BLaER1 (cell line): ENCODE measurements around the gene MESD.

Experiments used
- H3K27ac ChIP-seq: shearing (Covaris generic); formaldehyde crosslinking; 2 replicates; pipeline ENCODE4 v1.8.1; 2022
- H3K27me3 ChIP-seq: shearing (Covaris generic); formaldehyde crosslinking; 2 replicates; pipeline ENCODE4 v1.8.1; 2022
- H3K36me3 ChIP-seq: shearing (Covaris generic); formaldehyde crosslinking; 2 replicates; pipeline ENCODE4 v1.8.1; 2022
- H3K4me1 ChIP-seq: shearing (Covaris generic); formaldehyde crosslinking; 2 replicates; pipeline ENCODE4 v1.8.1; 2022
- H3K4me2 ChIP-seq: shearing (Covaris generic); formaldehyde crosslinking; 2 replicates; pipeline ENCODE4 v1.8.1; 2022
- H3K4me3 ChIP-seq: shearing (Covaris generic); formaldehyde crosslinking; 2 replicates; pipeline ENCODE4 v1.8.1; 2022
- H3K9ac ChIP-seq: shearing (Covaris generic); formaldehyde crosslinking; 2 replicates; pipeline ENCODE4 v1.8.1; 2022
- H3K9me3 ChIP-seq: shearing (Covaris generic); formaldehyde crosslinking; 2 replicates; pipeline ENCODE4 v1.8.1; 2022
- H4K20me1 ChIP-seq: shearing (Covaris generic); formaldehyde crosslinking; 2 replicates; pipeline ENCODE4 v1.8.1; 2022
- Cebpa-rat ChIP-seq: shearing (Covaris generic); IDR thresholded peaks from 2 replicates; pipeline ENCODE4 v1.8.1; 2022

MESD gene

DNA sequence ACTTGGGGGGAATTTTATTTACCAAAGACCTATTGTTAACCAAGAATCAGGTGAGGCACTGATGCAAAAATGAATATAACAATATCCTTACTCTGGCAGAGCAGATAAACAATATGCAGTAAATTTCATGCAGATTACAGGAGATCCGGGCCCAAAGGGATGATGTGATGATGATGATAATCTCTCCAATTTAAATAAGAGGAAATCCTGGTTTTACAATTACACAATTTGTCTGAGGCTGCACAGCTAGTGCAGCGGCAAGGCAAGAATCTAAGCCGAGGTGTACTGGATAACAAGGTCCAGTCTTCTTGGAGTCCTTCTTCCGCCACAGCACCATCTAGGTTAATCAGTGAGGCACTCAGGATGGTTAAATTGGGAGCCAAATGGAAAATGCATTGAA, 2.4 kb upstream of the MESD start:
- no peak for TF ChIP-seq Cebpa-rat

GRCh38 chr15:80991421-80991820, 1.8 kb upstream of the MESD start:
- Histone ChIP-seq H3K36me3 (0 out of 2 replicates have a peak, but pooled peaks cover 3% of the 10 kb centered on the region), H3K9me3 (0 out of 2 replicates have a peak, but pooled peaks cover 3% of the 10 kb centered on the region), H3K27me3 (no peaks in the 10 kb centered on the region), H3K4me2 (peak overlapping the region; percentile 77), H4K20me1 (peaks cover 27% of the 10 kb centered on the region), H3K4me1 (peaks cover 46% of the 10 kb centered on the region), H3K9ac (no peak overlapping the region), H3K4me3 (no peak overlapping the region), H3K27ac (no peak overlapping the region)
- TF ChIP-seq Cebpa-rat: no peak

More for the DNA sequence above, 2.4 kb upstream of the MESD start:
- no peaks in the 10 kb centered on the region for H3K27me3 ChIP-seq
- 0 out of 2 replicates have a peak, but pooled peaks cover 3% of the 10 kb centered on the region for H3K36me3 ChIP-seq
- H3K4me3 ChIP-seq: no peak overlapping the region
- H3K9me3 ChIP-seq: 0 out of 2 replicates have a peak, but pooled peaks cover 6% of the 10 kb centered on the region
- H4K20me1 ChIP-seq: peaks cover 21% of the 10 kb centered on the region
- H3K4me1 ChIP-seq: peaks cover 40% of the 10 kb centered on the region
- H3K9ac ChIP-seq: no peak overlapping the region
- H3K27ac ChIP-seq: no peak overlapping the region
- H3K4me2 ChIP-seq: no peak overlapping the region

DNA sequence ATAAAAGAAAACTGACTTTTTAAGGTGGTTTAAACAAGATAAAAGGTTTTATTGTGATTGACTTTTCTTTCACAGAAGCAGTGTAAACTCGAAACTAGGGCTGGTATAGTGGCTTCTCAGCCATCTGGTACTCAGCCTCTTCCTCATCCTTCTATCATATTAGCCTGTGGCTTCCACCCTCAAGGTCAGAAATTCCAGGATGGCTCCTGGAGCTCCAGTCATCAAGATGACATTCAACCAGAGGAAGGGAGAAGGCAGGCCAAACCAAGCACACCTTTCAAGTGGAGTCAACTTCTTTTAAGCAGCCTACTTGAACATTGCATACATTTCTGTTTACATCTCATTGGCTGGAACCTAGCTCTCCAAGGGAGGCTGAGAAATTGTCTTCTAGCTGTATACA, 1.3 kb upstream of the MESD start:
- Histone ChIP-seq H3K27me3 (no peaks in the 10 kb centered on the region), H3K36me3 (0 out of 2 replicates have a peak, but pooled peaks cover 3% of the 10 kb centered on the region), H3K4me3 (no peak overlapping the region), H3K27ac (no peak overlapping the region), H3K4me2 (peak overlapping the region; percentile 77; the same call in 1 of the 2 replicates), H4K20me1 (peaks cover 32% of the 10 kb centered on the region), H3K9ac (no peak overlapping the region), H3K4me1 (peaks cover 49% of the 10 kb centered on the region), H3K9me3 (no peaks in the 10 kb centered on the region)
- TF ChIP-seq Cebpa-rat: no peak

DNA sequence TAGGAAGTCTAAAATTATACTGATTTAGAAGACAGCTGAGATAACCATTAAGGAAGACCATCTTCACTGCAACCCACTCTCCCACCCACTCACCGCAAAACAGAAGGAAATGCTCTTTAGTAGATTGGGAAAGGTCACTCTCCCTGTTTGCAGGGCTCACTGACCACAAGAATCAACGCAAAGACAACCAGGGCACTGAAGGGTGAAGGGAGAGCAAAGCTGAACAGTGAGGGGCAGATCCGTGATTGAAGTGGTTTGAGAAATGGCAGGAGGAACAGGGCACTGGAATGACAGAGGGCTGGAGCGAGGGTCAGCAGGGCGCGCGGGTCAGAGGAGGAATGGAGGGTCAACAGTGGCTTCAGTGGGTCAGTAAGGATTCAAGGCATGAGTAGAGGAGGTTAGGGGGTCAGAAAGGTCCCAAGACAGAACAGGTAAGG, 520 bp downstream of the MESD start:
- peak overlapping the region; percentile 94 for H3K4me3 ChIP-seq
- peak overlapping the region; percentile 93 for H3K9ac ChIP-seq
- peak overlapping the region; percentile 92 for H3K27ac ChIP-seq
- peaks cover 50% of the 10 kb centered on the region for H4K20me1 ChIP-seq
- peaks cover 65% of the 10 kb centered on the region for H3K4me1 ChIP-seq
- peak overlapping the region; percentile 99 for H3K4me2 ChIP-seq
- H3K9me3 ChIP-seq: no peaks in the 10 kb centered on the region
- no peak for TF ChIP-seq Cebpa-rat
- peaks cover 13% of the 10 kb centered on the region; the same call in 1 of the 2 replicates for H3K36me3 ChIP-seq
- no peaks in the 10 kb centered on the region for H3K27me3 ChIP-seq

DNA sequence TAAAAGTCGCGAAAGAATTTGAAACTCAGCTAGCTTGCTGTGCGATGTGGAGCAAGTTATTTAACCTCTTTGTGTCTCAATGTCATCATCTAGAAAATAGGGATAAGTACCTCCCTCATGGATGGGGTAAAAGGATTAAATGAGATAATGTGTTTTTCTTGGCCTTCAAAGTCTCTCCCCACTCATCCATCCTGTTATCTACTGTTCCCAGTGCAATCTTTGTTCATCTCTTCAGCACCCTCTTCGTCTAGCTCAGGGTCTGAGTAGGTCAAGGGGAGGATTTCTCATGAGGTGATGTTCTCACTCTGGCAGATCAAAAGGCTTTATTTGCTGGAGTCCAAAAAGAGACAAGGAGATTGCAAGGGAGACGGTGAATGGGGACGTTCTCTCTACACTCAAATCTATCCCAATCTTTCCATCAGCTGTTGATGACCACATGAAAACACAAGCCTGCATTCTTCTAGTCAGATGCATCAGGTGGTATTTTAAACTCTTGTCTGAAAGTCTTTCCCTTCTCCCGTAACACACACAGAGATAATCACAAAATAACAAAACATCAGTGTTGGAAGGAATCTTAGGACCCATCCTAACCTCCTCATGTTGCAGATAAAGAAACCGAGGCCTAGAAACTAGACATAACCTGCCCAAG, 1.3 kb downstream of the MESD start:
- Histone ChIP-seq H4K20me1 (peaks cover 58% of the 10 kb centered on the region), H3K27me3 (no peaks in the 10 kb centered on the region), H3K4me1 (peaks cover 65% of the 10 kb centered on the region), H3K9ac (peak overlapping the region; percentile 93), H3K27ac (peak overlapping the region; percentile 92), H3K36me3 (peaks cover 16% of the 10 kb centered on the region; the same call in 1 of the 2 replicates), H3K4me3 (peak overlapping the region; percentile 94), H3K4me2 (peak overlapping the region; percentile 99), H3K9me3 (no peaks in the 10 kb centered on the region)
- TF ChIP-seq Cebpa-rat: no peak

GRCh38 chr15:80986487-80986886, 3.1 kb downstream of the MESD start:
- H3K27me3 ChIP-seq: no peaks in the 10 kb centered on the region
- H3K9ac ChIP-seq: no peak overlapping the region
- H3K27ac ChIP-seq: no peak overlapping the region
- TF ChIP-seq Cebpa-rat: no peak
- H3K4me3 ChIP-seq: no peak overlapping the region
- peaks cover 76% of the 10 kb centered on the region for H4K20me1 ChIP-seq
- no peaks in the 10 kb centered on the region for H3K9me3 ChIP-seq
- H3K36me3 ChIP-seq: peaks cover 34% of the 10 kb centered on the region
- H3K4me1 ChIP-seq: peaks cover 60% of the 10 kb centered on the region
- peak overlapping the region; percentile 99; the same call in 1 of the 2 replicates for H3K4me2 ChIP-seq

DNA sequence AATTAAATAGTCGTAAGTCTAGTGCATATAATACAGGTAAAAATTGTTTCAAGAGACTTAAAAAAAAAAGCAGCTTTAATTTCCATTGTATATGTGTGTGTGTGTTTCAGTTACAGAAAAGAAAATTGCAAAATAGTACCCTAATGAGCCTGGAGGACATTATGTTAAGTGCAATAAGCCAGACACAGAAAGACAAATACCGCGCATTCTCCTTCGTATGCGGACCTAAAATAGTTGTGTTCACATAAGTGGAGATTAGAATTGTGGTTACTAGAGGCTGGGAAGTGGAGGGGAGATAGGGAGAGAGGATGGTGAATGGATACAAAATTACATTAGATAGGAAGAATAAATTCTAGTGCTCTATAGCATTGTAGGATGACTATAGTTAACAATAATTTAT, 3.6 kb downstream of the MESD start:
- Histone ChIP-seq H4K20me1 (peaks cover 76% of the 10 kb centered on the region), H3K9me3 (no peaks in the 10 kb centered on the region), H3K4me1 (peaks cover 55% of the 10 kb centered on the region), H3K4me3 (no peak overlapping the region), H3K27me3 (no peaks in the 10 kb centered on the region), H3K36me3 (peaks cover 38% of the 10 kb centered on the region), H3K27ac (no peak overlapping the region), H3K9ac (no peak overlapping the region), H3K4me2 (no peak overlapping the region)
- no peak for TF ChIP-seq Cebpa-rat

DNA sequence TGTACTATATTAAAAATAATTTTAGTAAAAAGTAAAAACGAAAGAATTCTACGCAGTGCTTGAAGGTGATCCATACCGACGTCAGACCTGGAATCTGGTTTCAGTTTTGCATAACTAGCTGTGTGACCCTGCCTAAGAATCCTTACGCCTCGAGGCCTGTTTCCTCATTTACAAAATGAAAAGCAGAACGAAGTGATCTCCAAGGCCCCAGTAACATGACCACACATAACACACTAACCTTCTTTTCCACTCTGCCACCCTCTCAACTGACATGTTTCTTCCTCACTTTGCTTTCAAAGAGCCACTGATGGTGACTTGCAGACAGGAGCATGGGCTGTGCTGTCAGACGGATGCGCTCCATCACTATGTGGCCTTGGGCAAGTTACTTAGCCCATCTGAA, 4.8 kb downstream of the MESD start:
- Histone ChIP-seq H3K36me3 (peaks cover 49% of the 10 kb centered on the region), H3K9me3 (no peaks in the 10 kb centered on the region), H3K4me1 (peaks cover 44% of the 10 kb centered on the region), H3K27me3 (no peaks in the 10 kb centered on the region), H3K27ac (no peak overlapping the region), H3K9ac (peak overlapping the region; percentile 19; the same call in 1 of the 2 replicates), H3K4me2 (peak overlapping the region; percentile 31), H4K20me1 (peaks cover 79% of the 10 kb centered on the region), H3K4me3 (no peak overlapping the region)
- TF ChIP-seq Cebpa-rat: no peak

DNA sequence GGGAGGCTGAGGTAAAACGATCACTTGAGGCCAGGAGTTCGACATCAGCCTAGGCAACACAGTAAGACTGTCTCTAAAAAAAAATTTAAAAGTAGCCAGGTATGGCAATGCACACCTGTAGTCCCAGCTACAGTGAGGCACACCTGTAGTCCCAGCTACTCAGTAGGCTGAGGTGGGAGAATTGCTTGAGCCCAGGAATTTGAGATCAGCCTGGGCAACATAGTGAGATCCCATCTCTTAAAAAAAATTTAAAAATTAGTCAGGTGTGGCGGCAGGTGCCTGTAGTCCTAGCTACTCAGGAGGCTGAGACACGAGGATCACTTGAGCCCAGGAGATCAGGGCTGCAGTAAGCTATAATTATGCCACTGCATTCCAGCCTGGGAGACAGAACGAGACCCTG, 6.8 kb downstream of the MESD start:
- Histone ChIP-seq H3K36me3 (peaks cover 69% of the 10 kb centered on the region), H4K20me1 (peaks cover 86% of the 10 kb centered on the region), H3K27me3 (no peaks in the 10 kb centered on the region), H3K4me3 (no peak overlapping the region), H3K9ac (no peak overlapping the region), H3K9me3 (no peaks in the 10 kb centered on the region), H3K4me1 (peaks cover 34% of the 10 kb centered on the region), H3K4me2 (no peak overlapping the region), H3K27ac (no peak overlapping the region)
- TF ChIP-seq Cebpa-rat: no peak

- H3K9ac ChIP-seq: no peak overlapping the region
- H3K9me3 ChIP-seq: no peaks in the 10 kb centered on the region
- peaks cover 27% of the 10 kb centered on the region for H3K4me1 ChIP-seq
- H3K27ac ChIP-seq: no peak overlapping the region
- no peak overlapping the region for H3K4me3 ChIP-seq
- H3K4me2 ChIP-seq: no peak overlapping the region
- H4K20me1 ChIP-seq: peaks cover 86% of the 10 kb centered on the region
- no peaks in the 10 kb centered on the region for H3K27me3 ChIP-seq
- no peak for TF ChIP-seq Cebpa-rat
- peaks cover 74% of the 10 kb centered on the region for H3K36me3 ChIP-seq
Measured at GRCh38 chr15:80982205-80982604, 7.4 kb downstream of the MESD start.
